GM19043 (cell line): ENCODE results near the gene P4HA2.
"Not testable (repeated sequence)": the region's sequence is repeated elsewhere in the genome, so short reads cannot be mapped to it uniquely, and the experiment has no call there.

ENCODE experiments used
- ATAC-seq: cut with Tn5 transposase; IDR thresholded peaks from one replicate; pipeline ENCODE4 v1.9.1; 2021; ENCODE audit warnings: low read depth; ENCODE audit not compliant: unreplicated experiment

The P4HA2 gene

DNA sequence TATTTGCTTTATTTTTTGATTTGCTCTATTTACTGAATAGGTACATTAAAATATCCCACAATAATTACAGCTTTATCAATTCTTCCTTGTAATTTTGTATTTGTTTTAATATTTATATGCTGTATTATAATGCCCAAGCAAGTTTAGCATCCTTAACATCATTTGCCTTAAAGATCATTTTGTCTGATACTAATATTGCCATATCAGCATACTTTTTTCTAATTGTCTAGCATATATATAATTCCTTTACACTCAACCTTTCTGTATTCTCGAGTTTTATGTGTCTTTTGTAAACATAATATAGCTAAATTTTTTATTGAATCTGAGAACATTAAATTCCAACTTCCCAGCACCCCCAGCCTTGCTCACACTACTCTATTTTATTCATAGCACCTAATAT lies 64.7 kb downstream of the P4HA2 start:
- ATAC-seq, result no peak

DNA sequence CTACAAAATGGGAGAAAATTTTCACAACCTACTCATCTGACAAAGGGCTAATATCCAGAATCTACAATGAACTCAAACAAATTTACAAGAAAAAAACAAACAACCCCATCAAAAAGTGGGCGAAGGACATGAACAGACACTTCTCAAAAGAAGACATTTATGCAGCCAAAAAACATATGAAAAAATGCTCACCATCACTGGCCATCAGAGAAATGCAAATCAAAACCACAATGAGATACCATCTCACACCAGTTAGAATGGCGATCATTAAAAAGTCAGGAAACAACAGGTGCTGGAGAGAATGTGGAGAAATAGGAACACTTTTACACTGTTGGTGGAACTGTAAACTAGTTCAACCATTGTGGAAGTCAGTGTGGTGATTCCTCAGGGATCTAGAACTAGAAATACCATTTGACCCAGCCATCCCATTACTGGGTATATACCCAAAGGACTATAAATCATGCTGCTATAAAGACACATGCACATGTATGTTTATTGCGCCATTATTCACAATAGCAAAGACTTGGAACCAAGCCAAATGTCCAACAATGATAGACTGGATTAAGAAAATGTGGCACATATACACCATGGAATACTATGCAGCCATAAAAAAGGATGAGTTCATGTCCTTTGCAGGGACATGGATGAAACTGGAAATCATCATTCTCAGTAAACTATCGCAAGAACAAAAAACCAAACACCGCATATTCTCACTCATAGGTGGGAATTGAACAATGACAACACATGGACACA lies 65.9 kb downstream of the P4HA2 start:
- ATAC-seq, result not testable (repeated sequence)

DNA sequence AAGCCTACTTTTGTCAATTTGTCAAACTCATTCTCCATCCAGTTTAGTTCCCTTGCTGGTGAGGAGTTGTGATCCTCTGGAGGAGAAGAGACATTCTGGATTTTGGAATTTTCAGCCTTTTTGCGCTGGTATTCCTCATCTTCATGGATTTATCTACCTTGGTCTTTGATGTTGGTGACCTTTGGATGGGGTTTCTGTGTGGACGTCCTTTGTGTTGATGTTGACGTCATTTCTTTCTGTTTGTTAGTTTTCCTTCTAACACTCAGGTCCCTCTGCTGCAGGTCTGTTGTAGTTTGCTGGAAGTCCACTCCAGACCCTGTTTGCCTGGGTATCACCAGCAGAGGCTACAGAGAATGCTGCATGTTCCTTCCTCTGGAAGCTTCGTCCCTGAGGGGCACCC lies 71.2 kb downstream of the P4HA2 start:
- ATAC-seq, result no peak

DNA sequence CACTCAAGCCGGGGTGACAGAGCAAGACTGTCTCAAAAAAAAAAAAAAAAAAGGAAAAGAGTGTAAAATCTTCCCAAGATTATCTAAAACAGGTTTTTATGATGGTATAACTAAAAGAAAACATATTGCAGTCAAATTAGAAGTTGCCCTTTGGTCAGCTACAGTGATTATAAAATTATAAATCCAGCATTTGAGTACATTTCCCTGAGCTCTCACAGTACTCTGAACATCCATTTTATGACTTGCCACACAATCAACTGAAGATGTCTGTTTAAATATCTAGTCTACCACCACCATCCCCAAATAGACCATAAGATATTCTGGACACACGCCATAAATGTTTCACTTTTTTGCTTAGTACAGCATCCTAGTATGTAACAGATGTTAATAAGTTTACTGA lies 77.1 kb downstream of the P4HA2 start:
- no peak for ATAC-seq

DNA sequence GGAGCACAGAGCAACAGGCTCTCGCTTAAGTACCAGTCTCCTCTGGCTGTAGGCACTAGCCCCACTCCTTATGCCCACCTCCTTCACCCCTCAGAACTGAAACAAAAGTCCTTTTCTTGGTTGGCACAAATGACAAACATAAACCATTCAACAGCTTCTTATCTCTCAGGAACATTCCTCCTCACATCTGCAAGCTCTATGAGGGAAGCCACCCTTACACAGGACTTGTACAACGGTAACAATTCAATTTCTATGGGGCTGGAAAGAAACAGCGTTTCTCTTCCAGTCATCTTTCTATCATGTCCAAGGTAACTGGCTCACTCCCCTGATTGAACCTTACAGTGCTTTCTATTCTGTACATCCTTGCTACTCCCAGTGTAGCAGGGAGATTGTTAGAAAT lies 80.0 kb downstream of the P4HA2 start:
- no peak for ATAC-seq

DNA sequence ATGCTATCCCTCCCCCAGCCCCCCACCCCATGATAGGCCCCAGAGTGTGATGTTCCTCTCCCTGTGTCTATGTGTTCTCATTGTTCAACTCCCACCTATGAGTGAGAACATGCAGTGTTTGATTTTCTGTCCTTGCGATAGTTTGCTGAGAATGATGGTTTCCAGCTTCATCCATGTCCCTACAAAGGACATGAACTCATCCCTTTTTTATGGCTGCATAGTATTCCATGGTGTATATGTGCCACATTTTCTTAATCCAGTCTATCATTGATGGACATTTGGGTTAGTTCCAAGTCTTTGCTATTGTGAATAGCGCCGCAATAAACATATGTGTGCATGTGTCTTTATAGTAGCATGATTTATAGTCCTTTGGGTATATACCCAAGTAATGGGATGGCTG lies 82.3 kb downstream of the P4HA2 start:
- not testable (repeated sequence) for ATAC-seq

DNA sequence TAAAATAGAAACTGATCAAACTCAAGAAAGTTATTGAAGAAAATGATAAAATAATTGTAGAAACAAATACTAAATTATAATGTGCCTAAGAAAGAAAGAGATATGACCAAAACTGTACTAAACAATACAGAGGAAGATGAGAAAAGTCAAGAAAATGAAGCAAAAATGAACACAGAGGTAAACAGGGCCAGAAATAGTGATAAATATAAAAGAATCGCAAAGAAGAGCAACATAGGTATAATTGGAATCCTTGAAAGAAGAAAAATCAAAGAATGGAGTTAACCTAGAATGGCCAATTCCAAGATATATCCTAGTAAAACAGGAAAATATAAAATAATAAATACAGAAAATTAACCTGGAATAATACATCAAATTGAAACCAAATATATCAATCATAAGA lies 84.5 kb downstream of the P4HA2 start:
- no peak for ATAC-seq

DNA sequence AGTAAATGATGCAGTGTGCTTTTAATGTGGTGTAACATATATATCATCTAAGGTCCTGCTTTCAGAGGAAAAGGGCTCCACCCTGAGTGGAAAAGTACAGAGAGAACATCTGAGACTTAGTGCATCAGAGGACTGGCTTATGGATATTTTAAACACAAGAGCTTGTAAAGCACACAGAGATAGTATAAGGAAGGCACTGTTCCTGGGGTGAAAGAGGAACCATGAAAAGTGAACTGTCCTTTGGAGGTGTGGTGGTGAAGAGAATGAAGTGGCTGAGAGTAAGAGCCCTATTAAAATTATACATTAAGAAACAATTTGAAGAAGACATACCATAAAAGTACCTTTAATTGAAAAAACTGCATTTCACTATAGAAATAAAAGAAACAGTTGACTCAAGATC lies 85.2 kb downstream of the P4HA2 start:
- no peak for ATAC-seq
